Measurements from ENCODE around the gene REXO4.
A peak's percentile ranks its signal among the peaks of the same experiment; 100 is the strongest.

Gene REXO4

DNA sequence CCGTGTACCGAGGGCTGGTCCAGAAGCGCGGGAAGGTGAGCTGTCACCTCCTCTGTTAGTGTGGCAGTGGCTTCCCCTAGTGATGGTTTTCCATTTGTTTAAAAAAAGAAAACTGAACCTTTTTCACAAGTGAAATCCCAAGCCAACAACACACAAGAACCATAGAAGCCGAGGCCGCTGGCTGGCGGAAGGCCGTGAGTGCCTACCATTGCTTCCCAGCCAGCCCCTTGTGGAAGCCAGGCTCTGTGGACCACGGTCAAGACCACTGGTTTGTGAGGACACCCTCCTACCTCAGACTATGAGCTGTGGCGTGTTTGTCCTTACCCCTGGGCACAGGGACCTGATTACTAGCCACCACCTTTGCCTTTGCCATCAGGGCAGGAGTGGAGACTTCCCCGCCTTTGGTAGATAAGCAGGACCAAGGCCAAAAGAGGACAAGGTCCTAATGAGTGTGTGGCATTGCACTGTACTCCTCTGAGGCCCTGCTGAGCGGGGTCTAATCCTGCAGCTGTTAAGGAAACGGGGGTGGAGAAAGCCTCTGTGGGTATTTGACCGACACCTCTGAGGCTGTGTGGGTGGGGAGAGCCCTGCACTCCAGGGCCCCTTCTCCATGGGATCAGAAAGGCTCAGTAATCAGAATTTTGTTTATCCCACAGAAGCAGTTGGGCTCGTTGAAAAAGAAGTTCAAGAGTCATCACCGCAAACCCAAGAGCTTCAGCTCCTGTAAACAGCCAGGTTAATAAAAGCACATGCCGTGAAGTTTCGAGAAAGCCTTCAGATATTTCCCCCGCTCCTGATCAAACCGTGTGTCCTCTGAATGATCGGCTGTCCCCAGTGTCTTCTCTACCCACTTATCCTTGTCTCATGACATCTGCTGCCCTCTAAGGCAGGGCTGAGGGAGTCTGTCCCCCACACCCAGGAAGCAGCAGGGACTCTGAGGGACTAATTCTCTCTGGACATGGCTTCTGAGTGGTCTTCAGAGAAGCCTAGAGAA, 57.1 kb downstream of the REXO4 start:
- Histone ChIP-seq H3F3A (ENCODE audit: low read depth) (no peaks in the 10 kb centered on the region), H3K4me1 (ENCODE audit: insufficient read depth, low read length, poor library complexity, severe bottlenecking) (peaks cover 6% of the 10 kb centered on the region), H3K9ac (ENCODE audit: low read depth, low read length, poor library complexity, severe bottlenecking) (no peak overlapping the region), H3K79me2 (ENCODE audit: insufficient read depth, low read length) (peaks cover 54% of the 10 kb centered on the region), H2AFZ (ENCODE audit: low read length) (no peak overlapping the region), H3K36me3 (ENCODE audit: insufficient read depth, low read length) (peaks cover 61% of the 10 kb centered on the region; the same call in 1 of the 2 replicates), H4K20me1 (ENCODE audit: insufficient read depth, low read length, poor library complexity, severe bottlenecking) (peaks cover 35% of the 10 kb centered on the region), H3K9me2 (replicated peaks; ENCODE audit: low read depth, low read length) (no peaks in the 10 kb centered on the region), H3K9me3 (ENCODE audit: insufficient read depth, low read depth, low read length) (no peaks in the 10 kb centered on the region), H3K4me3 (ENCODE audit: low read length, poor library complexity, severe bottlenecking) (no peak overlapping the region), H3K4me2 (ENCODE audit: low read depth, low read length, poor library complexity, severe bottlenecking) (no peak overlapping the region), H3K27me3 (ENCODE audit: insufficient read depth, low read length, poor library complexity, severe bottlenecking) (no peaks in the 10 kb centered on the region)
- no peak for TF ChIP-seq EZH2phosphoT487 (IDR thresholded peaks at IDR 0.05; ENCODE audit: borderline replicate concordance)
- TF ChIP-seq, protein P1, sequence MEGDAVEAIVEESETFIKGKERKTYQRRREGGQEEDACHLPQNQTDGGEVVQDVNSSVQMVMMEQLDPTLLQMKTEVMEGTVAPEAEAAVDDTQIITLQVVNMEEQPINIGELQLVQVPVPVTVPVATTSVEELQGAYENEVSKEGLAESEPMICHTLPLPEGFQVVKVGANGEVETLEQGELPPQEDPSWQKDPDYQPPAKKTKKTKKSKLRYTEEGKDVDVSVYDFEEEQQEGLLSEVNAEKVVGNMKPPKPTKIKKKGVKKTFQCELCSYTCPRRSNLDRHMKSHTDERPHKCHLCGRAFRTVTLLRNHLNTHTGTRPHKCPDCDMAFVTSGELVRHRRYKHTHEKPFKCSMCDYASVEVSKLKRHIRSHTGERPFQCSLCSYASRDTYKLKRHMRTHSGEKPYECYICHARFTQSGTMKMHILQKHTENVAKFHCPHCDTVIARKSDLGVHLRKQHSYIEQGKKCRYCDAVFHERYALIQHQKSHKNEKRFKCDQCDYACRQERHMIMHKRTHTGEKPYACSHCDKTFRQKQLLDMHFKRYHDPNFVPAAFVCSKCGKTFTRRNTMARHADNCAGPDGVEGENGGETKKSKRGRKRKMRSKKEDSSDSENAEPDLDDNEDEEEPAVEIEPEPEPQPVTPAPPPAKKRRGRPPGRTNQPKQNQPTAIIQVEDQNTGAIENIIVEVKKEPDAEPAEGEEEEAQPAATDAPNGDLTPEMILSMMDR (conservative IDR thresholded peaks at IDR 0.05; ENCODE audit: low read length) = no peak

DNA sequence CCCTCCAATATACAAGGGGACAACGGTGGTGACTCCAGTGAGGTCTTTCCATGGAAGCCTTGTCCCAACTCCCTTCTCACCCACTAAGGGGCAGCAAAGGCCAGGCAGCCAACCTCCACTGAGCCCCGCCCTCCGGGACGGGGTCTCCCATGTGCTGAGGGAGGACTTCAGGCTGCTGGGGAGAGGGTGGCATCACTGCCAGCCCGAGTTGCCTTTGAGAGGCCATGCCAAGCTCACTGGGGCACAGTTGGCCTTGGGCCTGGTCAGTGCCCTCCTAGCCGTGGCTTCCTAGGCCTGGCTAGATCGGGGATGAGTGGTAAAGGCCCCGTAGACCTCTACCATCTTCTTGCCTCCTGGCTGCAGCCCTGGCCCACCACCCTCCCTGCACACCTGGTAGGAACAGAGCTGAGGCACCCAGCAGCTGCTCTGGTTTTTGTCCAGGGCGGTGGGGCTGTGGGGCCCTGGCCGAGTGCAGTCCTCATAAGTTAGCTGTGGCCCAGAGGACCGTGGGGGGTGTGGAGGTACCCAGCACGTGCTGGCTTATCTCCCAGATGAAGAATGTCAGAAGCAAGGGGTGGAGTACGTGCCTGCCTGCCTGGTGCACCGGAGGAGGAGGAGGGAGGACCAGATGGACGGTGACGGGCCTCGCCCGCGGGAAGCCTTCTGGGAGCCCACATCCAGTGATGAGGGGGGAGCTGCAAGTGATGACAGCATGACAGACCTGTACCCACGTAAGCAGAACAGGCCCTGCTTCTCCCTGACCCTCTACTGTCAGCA, 58.2 kb downstream of the REXO4 start:
- H3K4me3 ChIP-seq (ENCODE audit: low read length, poor library complexity, severe bottlenecking) = no peak overlapping the region

DNA sequence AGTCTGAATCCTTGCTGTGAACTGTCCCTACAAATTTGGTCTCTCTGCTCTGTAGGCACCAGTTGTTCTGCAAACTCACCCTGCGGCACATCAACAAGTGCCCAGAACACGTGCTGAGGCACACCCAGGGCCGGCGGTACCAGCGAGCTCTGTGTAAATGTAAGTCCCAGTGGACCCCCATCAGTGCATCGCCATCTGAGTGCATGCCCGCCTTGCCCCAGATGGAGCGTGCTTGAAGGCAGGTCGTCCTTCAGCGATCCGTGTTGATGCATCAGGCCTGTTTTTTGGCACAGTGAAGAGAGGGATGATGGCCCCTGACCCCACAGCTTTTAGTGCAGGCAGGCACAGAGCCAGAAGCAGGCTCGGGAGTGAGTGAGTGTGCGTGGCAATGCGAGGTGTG, 60.2 kb downstream of the REXO4 start:
- peaks cover 49% of the 10 kb centered on the region for H3K79me2 ChIP-seq (ENCODE audit: insufficient read depth, low read length)
- peak overlapping the region; percentile 85 for H3K4me2 ChIP-seq (ENCODE audit: low read depth, low read length, poor library complexity, severe bottlenecking)
- no peak overlapping the region for H2AFZ ChIP-seq (ENCODE audit: low read length)
- H3K9ac ChIP-seq (ENCODE audit: low read depth, low read length, poor library complexity, severe bottlenecking) = peak overlapping the region; percentile 80
- peaks cover 35% of the 10 kb centered on the region; the same call in 1 of the 2 replicates for H3K36me3 ChIP-seq (ENCODE audit: insufficient read depth, low read length)
- H4K20me1 ChIP-seq (ENCODE audit: insufficient read depth, low read length, poor library complexity, severe bottlenecking) = peaks cover 20% of the 10 kb centered on the region
- peak overlapping the region; percentile 94 for H3K4me3 ChIP-seq (ENCODE audit: low read length, poor library complexity, severe bottlenecking)
- no peaks in the 10 kb centered on the region for H3K9me2 ChIP-seq (replicated peaks; ENCODE audit: low read depth, low read length)
- no peak for TF ChIP-seq EZH2phosphoT487 (IDR thresholded peaks at IDR 0.05; ENCODE audit: borderline replicate concordance)
- TF ChIP-seq, protein P1 (conservative IDR thresholded peaks at IDR 0.05; ENCODE audit: low read length) = no peak
- H3K27me3 ChIP-seq (ENCODE audit: insufficient read depth, low read length, poor library complexity, severe bottlenecking) = no peaks in the 10 kb centered on the region
- peaks cover 8% of the 10 kb centered on the region for H3K4me1 ChIP-seq (ENCODE audit: insufficient read depth, low read length, poor library complexity, severe bottlenecking)
- H3K9me3 ChIP-seq (ENCODE audit: insufficient read depth, low read depth, low read length) = no peaks in the 10 kb centered on the region
- no peaks in the 10 kb centered on the region for H3F3A ChIP-seq (ENCODE audit: low read depth)

More for the DNA sequence above, 58.2 kb downstream of the REXO4 start:
- Histone ChIP-seq H4K20me1 (ENCODE audit: insufficient read depth, low read length, poor library complexity, severe bottlenecking) (peaks cover 30% of the 10 kb centered on the region), H3K79me2 (ENCODE audit: insufficient read depth, low read length) (peaks cover 54% of the 10 kb centered on the region), H3K36me3 (ENCODE audit: insufficient read depth, low read length) (peaks cover 50% of the 10 kb centered on the region; the same call in 1 of the 2 replicates), H3K4me2 (ENCODE audit: low read depth, low read length, poor library complexity, severe bottlenecking) (no peak overlapping the region), H3F3A (ENCODE audit: low read depth) (no peaks in the 10 kb centered on the region), H3K9me2 (replicated peaks; ENCODE audit: low read depth, low read length) (no peaks in the 10 kb centered on the region), H2AFZ (ENCODE audit: low read length) (no peak overlapping the region), H3K9me3 (ENCODE audit: insufficient read depth, low read depth, low read length) (no peaks in the 10 kb centered on the region), H3K4me1 (ENCODE audit: insufficient read depth, low read length, poor library complexity, severe bottlenecking) (peaks cover 8% of the 10 kb centered on the region), H3K9ac (ENCODE audit: low read depth, low read length, poor library complexity, severe bottlenecking) (no peak overlapping the region), H3K27me3 (ENCODE audit: insufficient read depth, low read length, poor library complexity, severe bottlenecking) (no peaks in the 10 kb centered on the region)
- TF ChIP-seq, protein P1 (conservative IDR thresholded peaks at IDR 0.05; ENCODE audit: low read length) = peak; percentile 63
- TF ChIP-seq EZH2phosphoT487 (IDR thresholded peaks at IDR 0.05; ENCODE audit: borderline replicate concordance) = no peak
